Measurements from ENCODE around the gene PHKG1.

PHKG1 gene

DNA sequence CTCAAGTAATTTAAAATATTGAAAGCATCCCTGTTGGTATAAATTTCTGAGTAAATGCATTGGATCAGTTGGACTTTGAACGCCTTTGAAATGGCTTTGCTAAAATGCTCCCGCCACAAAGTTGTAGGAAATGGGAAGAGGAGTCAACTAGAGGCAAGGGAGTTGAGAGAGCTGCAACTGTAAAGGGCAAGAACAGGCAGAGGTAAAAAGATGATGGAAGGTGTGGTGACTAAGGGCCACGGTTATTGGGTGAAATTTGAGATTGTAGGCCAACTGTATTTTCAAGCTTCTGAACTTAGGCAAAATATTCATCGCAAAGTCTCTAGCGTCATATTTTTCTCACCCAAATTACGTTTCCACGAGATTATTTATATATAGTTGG lies 29.3 kb downstream of the PHKG1 start:
- Histone ChIP-seq H2AFZ (ENCODE audit: low read length) (no peak overlapping the region), H3K9me3 (ENCODE audit: low read length) (no peaks in the 10 kb centered on the region), H3K4me1 (ENCODE audit: insufficient read depth, low read length, severe bottlenecking) (peaks cover 17% of the 10 kb centered on the region), H3K4me2 (ENCODE audit: low read length) (peak overlapping the region; percentile 73), H3F3A (ENCODE audit: insufficient read depth, low read length) (peaks cover 24% of the 10 kb centered on the region), H3K27me3 (ENCODE audit: insufficient read depth, low read length) (no peaks in the 10 kb centered on the region), H3K79me2 (ENCODE audit: insufficient read depth, low read length) (peaks cover 10% of the 10 kb centered on the region), H3K4me3 (ENCODE audit: low read depth, low read length, poor library complexity, severe bottlenecking) (peak overlapping the region; percentile 92), H3K9me2 (ENCODE audit: low read depth, low read length) (no peaks in the 10 kb centered on the region), H4K20me1 (ENCODE audit: insufficient read depth, low read length) (no peaks in the 10 kb centered on the region), H3K9ac (ENCODE audit: low read length) (peak overlapping the region; percentile 93; the same call in 1 of the 2 replicates), H3K27ac (ENCODE audit: low read depth, low read length, poor library complexity, severe bottlenecking) (peak overlapping the region; percentile 80), H3K36me3 (ENCODE audit: insufficient read depth, low read length) (peaks cover 72% of the 10 kb centered on the region)
- TF ChIP-seq, protein P1, sequence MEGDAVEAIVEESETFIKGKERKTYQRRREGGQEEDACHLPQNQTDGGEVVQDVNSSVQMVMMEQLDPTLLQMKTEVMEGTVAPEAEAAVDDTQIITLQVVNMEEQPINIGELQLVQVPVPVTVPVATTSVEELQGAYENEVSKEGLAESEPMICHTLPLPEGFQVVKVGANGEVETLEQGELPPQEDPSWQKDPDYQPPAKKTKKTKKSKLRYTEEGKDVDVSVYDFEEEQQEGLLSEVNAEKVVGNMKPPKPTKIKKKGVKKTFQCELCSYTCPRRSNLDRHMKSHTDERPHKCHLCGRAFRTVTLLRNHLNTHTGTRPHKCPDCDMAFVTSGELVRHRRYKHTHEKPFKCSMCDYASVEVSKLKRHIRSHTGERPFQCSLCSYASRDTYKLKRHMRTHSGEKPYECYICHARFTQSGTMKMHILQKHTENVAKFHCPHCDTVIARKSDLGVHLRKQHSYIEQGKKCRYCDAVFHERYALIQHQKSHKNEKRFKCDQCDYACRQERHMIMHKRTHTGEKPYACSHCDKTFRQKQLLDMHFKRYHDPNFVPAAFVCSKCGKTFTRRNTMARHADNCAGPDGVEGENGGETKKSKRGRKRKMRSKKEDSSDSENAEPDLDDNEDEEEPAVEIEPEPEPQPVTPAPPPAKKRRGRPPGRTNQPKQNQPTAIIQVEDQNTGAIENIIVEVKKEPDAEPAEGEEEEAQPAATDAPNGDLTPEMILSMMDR (IDR thresholded peaks at IDR 0.05; ENCODE audit: low read length): no peak
- TF ChIP-seq EZH2 (IDR thresholded peaks at IDR 0.05; ENCODE audit: borderline replicate concordance, low read length): no peak

DNA sequence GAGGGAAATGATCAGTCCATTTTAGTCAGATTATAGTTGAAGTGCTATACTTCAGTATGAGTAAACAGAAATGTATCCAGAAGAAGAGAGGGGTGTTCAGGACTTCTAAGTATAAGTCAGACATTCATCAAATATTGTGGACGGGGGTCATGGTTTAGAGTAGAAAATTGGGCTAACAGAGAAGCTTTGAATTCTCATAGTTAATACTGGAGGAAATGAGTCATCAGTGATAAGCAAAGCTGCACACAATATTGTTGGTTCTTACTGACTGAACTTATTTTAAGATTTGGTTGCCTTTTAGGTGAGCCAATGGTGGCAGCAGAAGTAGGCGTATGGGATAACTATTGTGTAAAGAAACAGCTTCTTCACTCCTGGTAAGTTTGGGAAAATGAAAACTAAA lies 30.4 kb downstream of the PHKG1 start:
- no peaks in the 10 kb centered on the region for H3K9me2 ChIP-seq (ENCODE audit: low read depth, low read length)
- peaks cover 74% of the 10 kb centered on the region for H3K36me3 ChIP-seq (ENCODE audit: insufficient read depth, low read length)

DNA sequence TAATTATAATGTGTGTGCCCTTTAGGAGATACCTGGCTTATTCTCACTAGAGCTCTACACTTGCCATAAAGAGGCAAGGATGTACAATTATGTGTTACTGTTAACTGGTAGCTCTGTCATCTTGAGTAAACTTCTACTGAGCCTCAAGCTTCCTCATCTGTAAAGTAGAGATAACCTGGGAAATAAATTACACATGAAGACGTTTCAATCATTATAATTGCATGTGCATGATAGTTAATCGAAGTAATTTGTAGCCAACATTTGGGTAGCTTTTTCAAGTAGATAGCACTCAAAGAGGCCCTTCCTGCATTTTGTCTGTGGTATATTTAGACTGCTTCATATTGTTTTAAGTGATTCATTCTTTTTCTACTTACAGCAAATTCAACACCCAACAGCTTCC lies 38.8 kb downstream of the PHKG1 start:
- H4K20me1 ChIP-seq (ENCODE audit: insufficient read depth, low read length): no peaks in the 10 kb centered on the region
- H2AFZ ChIP-seq (ENCODE audit: low read length): no peak overlapping the region
- H3K27me3 ChIP-seq (ENCODE audit: insufficient read depth, low read length): no peaks in the 10 kb centered on the region
- H3K4me3 ChIP-seq (ENCODE audit: low read depth, low read length, poor library complexity, severe bottlenecking): no peak overlapping the region
- TF ChIP-seq, protein P1 (IDR thresholded peaks at IDR 0.05; ENCODE audit: low read length): no peak
- peaks cover 69% of the 10 kb centered on the region for H3K36me3 ChIP-seq (ENCODE audit: insufficient read depth, low read length)
- no peaks in the 10 kb centered on the region for H3K9me2 ChIP-seq (ENCODE audit: low read depth, low read length)
- H3K27ac ChIP-seq (ENCODE audit: low read depth, low read length, poor library complexity, severe bottlenecking): no peak overlapping the region
- H3F3A ChIP-seq (ENCODE audit: insufficient read depth, low read length): no peaks in the 10 kb centered on the region
- peaks cover 40% of the 10 kb centered on the region for H3K4me1 ChIP-seq (ENCODE audit: insufficient read depth, low read length, severe bottlenecking)
- H3K9me3 ChIP-seq (ENCODE audit: low read length): no peaks in the 10 kb centered on the region
- 0 out of 2 replicates have a peak overlapping the region, but pooled peaks have one; percentile 15 for H3K4me2 ChIP-seq (ENCODE audit: low read length)
- H3K9ac ChIP-seq (ENCODE audit: low read length): 0 out of 2 replicates have a peak overlapping the region, but pooled peaks have one; percentile 5
- H3K79me2 ChIP-seq (ENCODE audit: insufficient read depth, low read length): peaks cover 46% of the 10 kb centered on the region

More for the DNA sequence above, 30.4 kb downstream of the PHKG1 start:
- Histone ChIP-seq H2AFZ (ENCODE audit: low read length) (no peak overlapping the region), H3K4me2 (ENCODE audit: low read length) (no peak overlapping the region), H3F3A (ENCODE audit: insufficient read depth, low read length) (peaks cover 24% of the 10 kb centered on the region), H3K9me3 (ENCODE audit: low read length) (no peaks in the 10 kb centered on the region), H4K20me1 (ENCODE audit: insufficient read depth, low read length) (no peaks in the 10 kb centered on the region), H3K27me3 (ENCODE audit: insufficient read depth, low read length) (no peaks in the 10 kb centered on the region), H3K27ac (ENCODE audit: low read depth, low read length, poor library complexity, severe bottlenecking) (peak overlapping the region; percentile 13), H3K4me3 (ENCODE audit: low read depth, low read length, poor library complexity, severe bottlenecking) (no peak overlapping the region), H3K4me1 (ENCODE audit: insufficient read depth, low read length, severe bottlenecking) (peaks cover 17% of the 10 kb centered on the region), H3K79me2 (ENCODE audit: insufficient read depth, low read length) (peaks cover 10% of the 10 kb centered on the region), H3K9ac (ENCODE audit: low read length) (no peak overlapping the region)
- TF ChIP-seq, protein P1 (IDR thresholded peaks at IDR 0.05; ENCODE audit: low read length): no peak
- no peak for TF ChIP-seq EZH2 (IDR thresholded peaks at IDR 0.05; ENCODE audit: borderline replicate concordance, low read length)
